ENCODE data around the gene NPTXR.

Gene NPTXR

DNA sequence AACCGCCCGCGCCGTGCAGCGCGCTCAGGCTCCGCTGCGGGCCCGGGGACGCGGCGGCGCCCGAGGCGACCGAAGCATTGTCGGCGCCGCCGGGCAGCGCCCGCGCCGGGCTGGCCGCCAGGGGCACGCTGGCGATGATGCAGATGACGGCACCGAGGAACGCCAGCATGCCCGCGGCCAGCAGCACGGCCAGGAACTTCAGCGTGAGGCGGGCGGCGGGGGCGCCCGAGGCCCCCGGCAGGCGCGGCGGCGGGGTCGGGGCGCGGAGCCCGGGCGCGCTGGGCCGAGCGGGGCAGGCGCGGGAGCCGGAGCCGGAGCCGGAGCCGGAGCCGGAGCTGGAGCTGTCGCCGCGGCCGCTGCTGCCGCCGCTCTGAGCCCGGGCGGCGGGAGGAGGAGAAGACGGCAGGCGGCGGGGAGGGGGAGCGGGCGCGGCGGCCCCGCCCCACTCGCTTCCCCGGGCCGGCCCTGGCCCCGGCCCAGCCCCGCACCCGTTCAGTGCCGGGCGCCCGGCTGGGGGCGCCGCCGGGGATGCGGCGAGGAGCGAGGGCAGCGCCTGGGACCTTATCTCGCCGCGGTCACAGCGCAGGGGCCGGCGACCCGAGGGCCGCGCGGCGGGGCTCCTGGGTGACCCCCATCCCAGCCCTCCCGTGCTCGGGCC, at the start of gene NPTXR:
NPTXR (minus strand) TSS at position 372 of the 658 bp plus-strand sequence.
- Histone ChIP-seq H3K27me3 (ENCODE audit: control insufficient read depth, low read length) (peaks cover 75% of the 10 kb centered on the region), H3K4me1 (ENCODE audit: control insufficient read depth, low read length) (0 out of 2 replicates have a peak, but pooled peaks cover 3% of the 10 kb centered on the region), H3K9me3 (ENCODE audit: control insufficient read depth, insufficient read depth, low read length) (no peaks in the 10 kb centered on the region), H3F3A (ENCODE audit: control insufficient read depth, insufficient read depth) (no peaks in the 10 kb centered on the region), H3K9me2 (replicated peaks; ENCODE audit: control insufficient read depth, low read length) (no peaks in the 10 kb centered on the region), H3K36me3 (ENCODE audit: control insufficient read depth, low read length) (no peaks in the 10 kb centered on the region), H4K20me1 (ENCODE audit: control insufficient read depth, insufficient read depth, low read depth, low read length) (no peaks in the 10 kb centered on the region), H3K27ac (ENCODE audit: low read depth, low read length) (no peak within 1 kb of the TSS), H3K4me3 (ENCODE audit: low read length) (no peak within 1 kb of the TSS), H3K4me2 (ENCODE audit: low read length) (peak within 1 kb of the TSS; percentile 35; the same call in 1 of the 2 replicates), H3K79me2 (ENCODE audit: control insufficient read depth, low read length) (no peaks in the 10 kb centered on the region)
- TF ChIP-seq EZH2phosphoT487 (IDR thresholded peaks at IDR 0.05; ENCODE audit: borderline replicate concordance, low read length), result no peak
- TF ChIP-seq, protein P1, sequence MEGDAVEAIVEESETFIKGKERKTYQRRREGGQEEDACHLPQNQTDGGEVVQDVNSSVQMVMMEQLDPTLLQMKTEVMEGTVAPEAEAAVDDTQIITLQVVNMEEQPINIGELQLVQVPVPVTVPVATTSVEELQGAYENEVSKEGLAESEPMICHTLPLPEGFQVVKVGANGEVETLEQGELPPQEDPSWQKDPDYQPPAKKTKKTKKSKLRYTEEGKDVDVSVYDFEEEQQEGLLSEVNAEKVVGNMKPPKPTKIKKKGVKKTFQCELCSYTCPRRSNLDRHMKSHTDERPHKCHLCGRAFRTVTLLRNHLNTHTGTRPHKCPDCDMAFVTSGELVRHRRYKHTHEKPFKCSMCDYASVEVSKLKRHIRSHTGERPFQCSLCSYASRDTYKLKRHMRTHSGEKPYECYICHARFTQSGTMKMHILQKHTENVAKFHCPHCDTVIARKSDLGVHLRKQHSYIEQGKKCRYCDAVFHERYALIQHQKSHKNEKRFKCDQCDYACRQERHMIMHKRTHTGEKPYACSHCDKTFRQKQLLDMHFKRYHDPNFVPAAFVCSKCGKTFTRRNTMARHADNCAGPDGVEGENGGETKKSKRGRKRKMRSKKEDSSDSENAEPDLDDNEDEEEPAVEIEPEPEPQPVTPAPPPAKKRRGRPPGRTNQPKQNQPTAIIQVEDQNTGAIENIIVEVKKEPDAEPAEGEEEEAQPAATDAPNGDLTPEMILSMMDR (IDR thresholded peaks at IDR 0.05; ENCODE audit: low read depth, low read length, poor library complexity, severe bottlenecking), result no peak

- Histone ChIP-seq H3F3A (ENCODE audit: control insufficient read depth, insufficient read depth) (no peaks in the 10 kb centered on the region), H3K9me3 (ENCODE audit: control insufficient read depth, insufficient read depth, low read length) (no peaks in the 10 kb centered on the region), H3K9me2 (replicated peaks; ENCODE audit: control insufficient read depth, low read length) (no peaks in the 10 kb centered on the region), H3K36me3 (ENCODE audit: control insufficient read depth, low read length) (no peaks in the 10 kb centered on the region), H3K4me1 (ENCODE audit: control insufficient read depth, low read length) (peaks cover under 1% of the 10 kb centered on the region), H3K4me2 (ENCODE audit: low read length) (no peak overlapping the region), H4K20me1 (ENCODE audit: control insufficient read depth, insufficient read depth, low read depth, low read length) (no peaks in the 10 kb centered on the region), H3K79me2 (ENCODE audit: control insufficient read depth, low read length) (no peaks in the 10 kb centered on the region), H3K4me3 (ENCODE audit: low read length) (no peak overlapping the region), H3K27ac (ENCODE audit: low read depth, low read length) (no peak overlapping the region), H3K27me3 (ENCODE audit: control insufficient read depth, low read length) (peaks cover 28% of the 10 kb centered on the region)
- TF ChIP-seq EZH2phosphoT487 (IDR thresholded peaks at IDR 0.05; ENCODE audit: borderline replicate concordance, low read length), result no peak
- TF ChIP-seq, protein P1 (IDR thresholded peaks at IDR 0.05; ENCODE audit: low read depth, low read length, poor library complexity, severe bottlenecking), result no peak
Measured at GRCh38 chr22:38891256-38891655, 47.4 kb upstream of the NPTXR start.

GRCh38 chr22:38890377-38890776, 46.5 kb upstream of the NPTXR start:
- no peaks in the 10 kb centered on the region for H3K9me2 ChIP-seq (replicated peaks; ENCODE audit: control insufficient read depth, low read length)
- H4K20me1 ChIP-seq (ENCODE audit: control insufficient read depth, insufficient read depth, low read depth, low read length), result no peaks in the 10 kb centered on the region
- no peaks in the 10 kb centered on the region for H3K79me2 ChIP-seq (ENCODE audit: control insufficient read depth, low read length)
- H3K9me3 ChIP-seq (ENCODE audit: control insufficient read depth, insufficient read depth, low read length), result no peaks in the 10 kb centered on the region
- no peak overlapping the region for H3K4me2 ChIP-seq (ENCODE audit: low read length)
- H3K27me3 ChIP-seq (ENCODE audit: control insufficient read depth, low read length), result peaks cover 28% of the 10 kb centered on the region
- no peak overlapping the region for H3K27ac ChIP-seq (ENCODE audit: low read depth, low read length)
- H3K36me3 ChIP-seq (ENCODE audit: control insufficient read depth, low read length), result no peaks in the 10 kb centered on the region
- H3F3A ChIP-seq (ENCODE audit: control insufficient read depth, insufficient read depth), result no peaks in the 10 kb centered on the region
- H3K4me1 ChIP-seq (ENCODE audit: control insufficient read depth, low read length), result no peaks in the 10 kb centered on the region
- H3K4me3 ChIP-seq (ENCODE audit: low read length), result no peak overlapping the region
- TF ChIP-seq, protein P1 (IDR thresholded peaks at IDR 0.05; ENCODE audit: low read depth, low read length, poor library complexity, severe bottlenecking), result no peak
- no peak for TF ChIP-seq EZH2phosphoT487 (IDR thresholded peaks at IDR 0.05; ENCODE audit: borderline replicate concordance, low read length)
